Measurements from ENCODE around the gene SERF2. TPM values are rescaled to one million over a fixed set of nuclear protein-coding genes. Genes with fewer than 3 reads are reported as not detected.
"Not testable (repeated sequence)": the region's sequence is repeated elsewhere in the genome, so short reads cannot be mapped to it uniquely, and the experiment has no call there.

The SERF2 gene
- polyA plus RNA-seq, 3 donors, result 1,511 to 3,135 (median 2,483) TPM

DNA sequence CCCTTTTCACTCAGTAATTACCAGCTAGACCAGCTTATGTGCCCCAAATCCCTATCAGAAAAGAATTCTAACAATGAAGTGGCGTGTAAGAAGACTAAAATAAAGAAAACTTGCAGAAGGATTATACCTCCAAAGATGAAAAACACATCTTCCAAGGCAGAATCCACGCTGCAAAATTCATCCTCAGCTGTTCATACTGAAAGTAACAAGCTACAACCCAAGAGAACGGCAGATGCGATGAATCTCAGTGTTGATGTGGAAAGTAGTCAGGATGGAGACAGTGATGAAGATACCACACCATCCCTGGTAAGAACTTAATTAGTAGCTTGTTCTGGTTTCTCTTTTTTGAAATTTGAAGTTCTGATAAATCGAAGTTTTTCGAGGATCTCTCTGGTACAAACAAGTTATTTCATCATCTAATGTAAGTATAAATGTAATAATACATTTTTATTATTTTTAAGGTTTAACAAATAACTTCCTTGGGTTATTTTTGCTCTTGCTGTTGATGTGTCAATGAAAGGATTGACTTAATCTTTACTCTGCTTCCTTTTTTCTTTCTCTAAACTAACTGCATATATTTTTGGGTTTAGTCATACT lies 36.0 kb downstream of the SERF2 start:
- Histone ChIP-seq H3K4me3 (replicated peaks in 1 of 3; ENCODE audit: low read depth in 2 of 3, low read length in 3 of 3) (no peak overlapping the region), H3K9ac (ENCODE audit: insufficient read depth, low read length, poor library complexity, severe bottlenecking) (no peak overlapping the region), H2AFZ (ENCODE audit: insufficient read depth, low read depth, low read length, poor library complexity, severe bottlenecking) (peak overlapping the region; percentile 99), H3K79me2 (ENCODE audit: insufficient read depth, low read length) (peaks cover 95% of the 10 kb centered on the region), H3K4me1 (ENCODE audit: control insufficient read depth in 1 of 2, insufficient read depth in 2 of 2, low read length in 2 of 2) (peaks cover 20 to 37% of the 10 kb centered on the region in 2 donors), H3K27me3 (ENCODE audit: control insufficient read depth in 2 of 2, insufficient read depth in 2 of 2, low read length in 2 of 2) (no peaks in the 10 kb centered on the region), H4K20me1 (ENCODE audit: insufficient read depth, low read length) (no peaks in the 10 kb centered on the region), H3K27ac (ENCODE audit: low read depth in 1 of 2, low read length in 2 of 2) (peak overlapping the region in 1 of 2 donors; percentile 32), H3K36me3 (replicated peaks in 1 of 2; ENCODE audit: control insufficient read depth in 1 of 2, insufficient read depth in 2 of 2, low read length in 2 of 2) (no peaks in the 10 kb centered on the region), H3K9me3 (replicated peaks in 1 of 2; ENCODE audit: control insufficient read depth in 1 of 2, insufficient read depth in 1 of 2, low read length in 2 of 2) (no peaks in the 10 kb centered on the region), H3K4me2 (replicated peaks; ENCODE audit: extremely low read depth, low read length, poor library complexity, severe bottlenecking) (no peak overlapping the region)
- peaks cover 0 to 4% (median 0%) of the 10 kb centered on the region in 3 donors for H3K27me3 Mint-ChIP-seq (ENCODE audit: low read depth in 3 of 3)
- peaks cover 34% of the 10 kb centered on the region for H3K4me1 Mint-ChIP-seq
- DNase-seq, result no peak
- H3K9me3 Mint-ChIP-seq, result no peaks in the 10 kb centered on the region
- no CpG with 5 or more reads among the region's 6 CpGs for WGBS (ENCODE audit: insufficient coverage)
- intact Hi-C loops (cut with micrococcal nuclease), result loop anchor here (5.0 kb wide), 1 partner anchor 36 kb away; the partner anchor contains the start of gene SERF2 (in 2 of the 2)
- no peak for TF ChIP-seq CTCF (IDR thresholded peaks at IDR 0.05)
- H3K36me3 Mint-ChIP-seq, result peaks cover 2 to 15% of the 10 kb centered on the region in 2 donors
- peak overlapping the region in 3 of 7 donors; percentile 14 to 48 (median 19) for H3K27ac Mint-ChIP-seq
- no peak overlapping the region for H3K4me3 Mint-ChIP-seq

DNA sequence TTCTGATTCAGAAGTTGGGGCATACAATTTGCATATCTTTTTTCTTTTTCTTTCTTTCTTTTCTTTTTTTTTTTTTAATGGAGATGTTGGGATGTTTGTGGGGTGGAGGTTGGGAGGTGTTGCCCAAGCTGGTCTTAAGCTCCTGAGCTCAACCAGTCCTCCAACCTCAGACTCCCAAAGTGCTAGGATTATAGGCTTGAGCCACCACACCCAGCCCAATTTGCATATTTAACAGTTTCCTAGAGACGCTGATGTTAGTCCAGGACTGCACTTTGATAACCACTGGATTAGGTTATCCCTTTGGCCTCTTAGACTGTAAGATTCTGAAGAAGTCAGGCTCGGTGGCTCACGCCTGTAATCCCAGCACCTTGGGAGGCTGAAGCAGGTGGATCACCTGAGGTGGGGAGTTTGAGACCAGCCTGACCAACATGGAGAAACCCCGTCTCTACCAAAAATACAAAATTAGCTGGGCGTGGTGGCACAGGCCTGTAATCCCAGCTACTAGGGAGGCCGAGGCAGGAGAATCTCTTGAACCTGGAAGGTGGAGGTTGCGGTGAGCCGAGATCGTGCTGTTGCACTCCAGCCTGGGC lies 37.9 kb downstream of the SERF2 start:
- not testable (repeated sequence) for H3K27ac ChIP-seq (ENCODE audit: low read depth in 1 of 2, low read length in 2 of 2); H3K4me2 ChIP-seq (replicated peaks; ENCODE audit: extremely low read depth, low read length, poor library complexity, severe bottlenecking); H3K9ac ChIP-seq (ENCODE audit: insufficient read depth, low read length, poor library complexity, severe bottlenecking); H3K9me3 ChIP-seq (replicated peaks in 1 of 2; ENCODE audit: control insufficient read depth in 1 of 2, insufficient read depth in 1 of 2, low read length in 2 of 2); H3K27me3 ChIP-seq (ENCODE audit: control insufficient read depth in 2 of 2, insufficient read depth in 2 of 2, low read length in 2 of 2); H3K36me3 ChIP-seq (replicated peaks in 1 of 2; ENCODE audit: control insufficient read depth in 1 of 2, insufficient read depth in 2 of 2, low read length in 2 of 2); H3K4me3 Mint-ChIP-seq; DNase-seq; H3K4me3 ChIP-seq (replicated peaks in 1 of 3; ENCODE audit: low read depth in 2 of 3, low read length in 3 of 3); H3K27me3 Mint-ChIP-seq (ENCODE audit: low read depth in 3 of 3); H3K9me3 Mint-ChIP-seq; H4K20me1 ChIP-seq (ENCODE audit: insufficient read depth, low read length); H2AFZ ChIP-seq (ENCODE audit: insufficient read depth, low read depth, low read length, poor library complexity, severe bottlenecking)
- 100% methylated on average over 1 of the region's 9 CpGs for WGBS (ENCODE audit: insufficient coverage)
- Histone ChIP-seq H3K79me2 (ENCODE audit: insufficient read depth, low read length) (peaks cover 87% of the 10 kb centered on the region), H3K4me1 (ENCODE audit: control insufficient read depth in 1 of 2, insufficient read depth in 2 of 2, low read length in 2 of 2) (peaks cover 12 to 25% of the 10 kb centered on the region in 2 donors)
- H3K36me3 Mint-ChIP-seq, result peaks cover 4 to 23% of the 10 kb centered on the region in 2 donors
- peaks cover 25% of the 10 kb centered on the region for H3K4me1 Mint-ChIP-seq
- H3K27ac Mint-ChIP-seq, result peak overlapping the region in 3 of 7 donors; percentile 36 to 68 (median 56)
- intact Hi-C loops (cut with micrococcal nuclease), result loop anchor here (5.0 kb wide), 1 partner anchor 38 kb away; the partner anchor contains the start of gene SERF2 (in 2 of the 2)

DNA sequence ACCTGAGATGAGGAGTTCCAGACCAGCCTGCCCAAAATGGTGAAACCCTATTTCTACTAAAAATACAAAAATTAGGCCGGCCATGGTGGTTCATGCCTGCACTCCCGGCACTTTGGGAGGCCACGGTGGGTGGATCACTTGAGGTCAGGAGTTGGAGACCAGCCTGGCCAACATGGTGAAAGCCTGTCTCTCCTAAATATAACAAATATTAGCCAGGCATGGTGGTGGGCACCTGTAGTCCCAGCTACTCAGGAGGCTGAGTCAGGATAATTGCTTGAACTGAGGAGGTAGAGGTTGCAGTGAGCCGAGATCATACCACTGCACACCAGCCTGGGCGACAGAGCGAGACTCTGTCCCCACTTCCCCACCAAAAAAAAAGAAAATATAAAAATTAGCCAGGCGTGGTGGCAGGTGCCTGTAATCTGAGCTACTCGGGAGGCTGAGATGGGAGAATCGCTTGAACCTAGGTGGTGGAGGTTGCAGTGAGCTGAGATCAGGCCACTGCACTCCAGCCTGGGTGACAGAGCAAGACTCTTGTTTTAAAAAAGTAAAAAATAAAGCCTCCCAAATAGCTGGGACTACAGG lies 38.7 kb downstream of the SERF2 start:
- H3K79me2 ChIP-seq (ENCODE audit: insufficient read depth, low read length), result peaks cover 82% of the 10 kb centered on the region
- H3K4me3 Mint-ChIP-seq; H4K20me1 ChIP-seq (ENCODE audit: insufficient read depth, low read length); intact Hi-C loops (cut with micrococcal nuclease); H3K9me3 Mint-ChIP-seq; H2AFZ ChIP-seq (ENCODE audit: insufficient read depth, low read depth, low read length, poor library complexity, severe bottlenecking); H3K4me3 ChIP-seq (replicated peaks in 1 of 3; ENCODE audit: low read depth in 2 of 3, low read length in 3 of 3); DNase-seq; H3K27me3 ChIP-seq (ENCODE audit: control insufficient read depth in 2 of 2, insufficient read depth in 2 of 2, low read length in 2 of 2); H3K9me3 ChIP-seq (replicated peaks in 1 of 2; ENCODE audit: control insufficient read depth in 1 of 2, insufficient read depth in 1 of 2, low read length in 2 of 2); H3K27me3 Mint-ChIP-seq (ENCODE audit: low read depth in 3 of 3); H3K4me2 ChIP-seq (replicated peaks; ENCODE audit: extremely low read depth, low read length, poor library complexity, severe bottlenecking); H3K9ac ChIP-seq (ENCODE audit: insufficient read depth, low read length, poor library complexity, severe bottlenecking): not testable (repeated sequence)
- Mint-ChIP-seq H3K27ac (peak overlapping the region in 3 of 7 donors; percentile 37 to 68 (median 45)), H3K4me1 (peaks cover 25% of the 10 kb centered on the region), H3K36me3 (peaks cover 8 to 28% of the 10 kb centered on the region in 2 donors)
- H3K27ac ChIP-seq (ENCODE audit: low read depth in 1 of 2, low read length in 2 of 2), result peak overlapping the region in 1 of 2 donors; percentile 15
- H3K36me3 ChIP-seq (replicated peaks in 1 of 2; ENCODE audit: control insufficient read depth in 1 of 2, insufficient read depth in 2 of 2, low read length in 2 of 2), result peaks cover 2 to 10% of the 10 kb centered on the region in 2 donors
- 97% methylated on average over 5 of the region's 9 CpGs for WGBS (ENCODE audit: insufficient coverage)
- H3K4me1 ChIP-seq (ENCODE audit: control insufficient read depth in 1 of 2, insufficient read depth in 2 of 2, low read length in 2 of 2), result peaks cover 12 to 24% of the 10 kb centered on the region in 2 donors
